ENCODE measurements around the gene KRTAP5-6.

The KRTAP5-6 gene

DNA sequence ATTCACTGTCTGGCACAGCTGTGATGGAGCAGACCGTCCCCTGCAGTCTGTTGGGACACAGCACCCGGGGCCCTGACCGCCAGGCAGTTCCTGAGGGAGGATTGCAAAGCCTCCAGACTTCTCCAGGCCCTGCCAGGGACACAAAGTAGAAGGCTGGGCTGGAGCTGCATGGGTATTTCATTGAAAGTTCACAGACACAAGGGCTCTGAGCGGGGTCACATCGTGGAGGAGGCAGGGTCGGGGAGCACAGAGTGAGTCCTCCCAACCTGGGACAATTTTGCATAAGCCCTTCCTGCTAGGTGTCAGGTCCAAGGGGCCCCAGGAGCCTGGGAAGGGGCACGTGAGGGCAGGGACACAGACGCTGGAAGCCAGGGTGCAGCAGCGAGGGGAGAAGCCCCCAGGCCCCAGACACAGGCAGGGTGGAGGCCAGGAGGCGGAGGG is 37.7 kb downstream of the KRTAP5-6 start:
- no peak for DNase-seq

GRCh38 chr11:1735271-1735670 is 38.3 kb downstream of the KRTAP5-6 start:
- no peak for DNase-seq

DNA sequence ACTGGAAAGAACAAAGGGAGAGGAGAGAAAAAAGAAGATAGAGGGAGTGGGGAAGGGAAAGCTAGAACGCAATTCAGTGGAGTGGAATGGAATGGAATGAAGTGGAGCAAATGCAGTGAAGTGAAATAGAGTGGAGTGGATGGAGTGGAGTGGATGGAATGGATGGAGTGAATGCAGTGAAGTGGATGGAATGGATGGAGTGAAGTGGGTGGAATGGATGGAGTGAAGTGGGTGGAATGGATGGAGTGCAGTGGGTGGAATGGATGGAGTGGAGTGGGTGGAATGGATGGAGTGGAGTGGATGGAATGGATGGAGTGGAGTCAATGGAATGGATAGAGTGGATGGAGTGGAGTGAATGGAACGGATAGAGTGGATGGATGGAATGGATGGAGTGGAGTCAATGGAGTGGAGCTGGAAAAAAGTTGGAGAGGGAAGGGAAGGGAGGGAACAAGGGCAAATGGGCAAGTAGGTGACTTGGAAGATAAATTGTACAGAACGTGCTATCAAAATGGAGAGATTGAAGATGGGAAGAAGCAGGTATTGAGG is 39.5 kb downstream of the KRTAP5-6 start:
- DNase-seq: no peak

DNA sequence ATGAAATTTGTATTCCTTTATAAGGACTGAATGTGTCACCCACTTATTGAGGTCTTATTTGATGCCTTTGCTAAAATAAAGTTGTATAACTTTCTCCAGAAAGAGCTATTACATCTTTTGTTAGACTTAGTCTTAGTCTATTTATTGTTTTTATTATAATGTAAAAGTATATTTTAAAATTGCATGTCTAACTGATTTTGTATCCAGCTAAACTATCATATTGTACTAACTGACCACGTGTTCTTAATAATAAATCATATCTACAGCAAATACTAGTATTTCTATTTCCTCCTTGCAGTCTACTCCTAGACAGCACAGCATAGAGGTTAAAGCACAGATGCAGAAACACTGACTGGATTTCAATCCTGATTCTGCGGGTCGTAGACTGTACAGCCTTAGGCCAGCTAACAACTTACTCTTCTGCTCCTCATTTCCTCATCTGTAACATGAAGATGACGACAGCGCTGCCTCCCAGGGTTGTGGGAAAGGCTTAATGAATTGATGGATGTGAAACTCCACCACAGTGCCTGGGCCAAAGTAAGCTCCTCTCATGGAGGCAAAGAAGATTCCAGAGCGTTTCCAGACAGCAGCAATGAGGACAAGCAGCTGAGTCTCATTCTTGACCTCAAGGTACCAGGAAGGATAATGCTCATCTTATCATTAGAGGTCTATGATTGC is 40.2 kb downstream of the KRTAP5-6 start:
- no peak for DNase-seq

- DNase-seq: no peak
Observed at GRCh38 chr11:1738380-1738779, 41.4 kb downstream of the KRTAP5-6 start.

- DNase-seq: no peak
Observed at GRCh38 chr11:1739576-1739975, 42.6 kb downstream of the KRTAP5-6 start.

DNA sequence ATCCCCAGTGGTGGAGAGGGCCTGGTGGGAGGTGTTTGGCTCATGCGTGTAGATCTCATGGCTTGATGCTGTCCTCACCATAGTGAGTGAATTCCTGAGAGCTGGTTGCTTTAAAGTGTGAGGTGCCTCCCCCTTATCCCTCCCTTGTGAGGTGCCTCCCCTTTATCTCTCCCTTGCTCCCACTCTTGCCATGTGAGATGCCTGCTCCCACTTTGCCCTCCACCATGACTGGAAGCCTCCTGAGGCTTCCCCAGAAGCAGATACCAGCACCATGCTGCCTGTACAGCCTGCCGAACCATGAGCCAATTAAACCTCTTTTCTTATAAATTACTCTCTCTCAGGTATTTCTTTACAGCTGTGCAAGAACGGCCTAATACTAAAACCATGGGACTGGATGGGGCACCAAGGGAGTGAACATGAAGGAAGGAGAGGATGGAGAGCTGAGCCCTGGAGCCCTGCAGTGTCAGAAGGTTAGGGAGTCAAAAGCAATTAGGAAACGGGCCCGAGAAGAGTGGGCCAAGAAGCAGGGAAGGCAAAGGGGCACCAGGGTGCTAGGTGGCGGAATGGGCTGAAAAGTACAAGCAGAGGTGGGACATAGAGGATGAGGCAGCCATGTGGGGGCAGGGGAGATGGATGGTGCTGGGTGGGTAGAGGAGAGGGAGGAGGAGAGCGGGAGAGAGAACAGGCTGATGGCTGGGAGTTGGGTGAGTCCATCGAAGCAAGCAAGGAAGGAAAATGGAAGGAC is 44.0 kb downstream of the KRTAP5-6 start:
- no peak for DNase-seq

GRCh38 chr11:1741741-1742140 is 44.7 kb downstream of the KRTAP5-6 start:
- DNase-seq: peak; percentile 33

DNA sequence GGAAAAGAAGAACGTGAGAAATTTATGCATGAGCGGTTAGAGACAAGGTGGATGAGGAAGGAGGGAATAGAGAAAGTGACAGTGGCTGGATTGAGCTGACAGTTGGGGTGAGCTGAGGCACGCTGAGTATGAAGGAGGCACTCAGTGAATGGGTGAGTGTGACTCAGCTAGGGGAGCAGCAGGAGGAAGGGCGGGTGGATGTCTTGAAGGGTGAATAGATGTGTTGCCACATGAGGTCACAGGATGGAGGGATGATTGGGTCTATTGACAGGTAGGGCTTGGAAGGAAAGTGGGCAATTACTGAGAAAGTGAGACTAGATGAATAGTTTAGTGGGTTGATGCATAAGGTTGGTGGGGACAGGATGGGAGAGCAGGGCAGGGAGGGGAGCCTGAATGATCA is 45.4 kb downstream of the KRTAP5-6 start:
- DNase-seq: peak; percentile 49

DNA sequence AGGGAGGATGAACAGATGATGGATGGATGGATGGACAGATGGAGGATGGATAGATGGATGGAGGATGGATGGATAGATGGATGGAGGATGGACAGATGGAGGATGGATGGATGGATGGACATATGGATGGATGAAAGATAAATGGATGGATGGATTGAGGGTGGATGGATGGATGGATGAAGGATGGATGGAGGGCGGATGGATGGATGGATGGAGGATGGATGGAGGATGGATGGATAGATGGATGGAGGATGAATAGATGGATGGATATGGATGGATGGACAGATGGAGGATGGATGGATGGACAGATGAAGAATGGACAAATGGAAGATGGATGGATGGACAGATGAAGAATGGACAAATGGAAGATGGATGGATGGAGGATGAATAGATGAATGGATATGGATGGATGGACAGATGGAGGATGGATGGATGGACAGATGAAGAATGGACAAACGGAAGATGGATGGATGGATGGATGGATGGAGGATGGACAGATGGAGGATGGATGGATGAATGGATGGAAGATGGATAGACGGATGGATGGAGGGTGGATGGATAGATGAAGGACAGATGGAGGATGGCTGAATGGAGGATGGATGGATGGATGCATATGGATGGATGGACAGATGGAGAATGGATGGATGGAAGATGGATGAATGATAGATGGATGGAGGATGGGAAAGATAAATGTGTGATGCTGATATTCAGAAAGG is 46.0 kb downstream of the KRTAP5-6 start:
- no peak for DNase-seq

- peak; percentile 35 for DNase-seq
Observed at GRCh38 chr11:1743585-1744136, 46.7 kb downstream of the KRTAP5-6 start.

DNA sequence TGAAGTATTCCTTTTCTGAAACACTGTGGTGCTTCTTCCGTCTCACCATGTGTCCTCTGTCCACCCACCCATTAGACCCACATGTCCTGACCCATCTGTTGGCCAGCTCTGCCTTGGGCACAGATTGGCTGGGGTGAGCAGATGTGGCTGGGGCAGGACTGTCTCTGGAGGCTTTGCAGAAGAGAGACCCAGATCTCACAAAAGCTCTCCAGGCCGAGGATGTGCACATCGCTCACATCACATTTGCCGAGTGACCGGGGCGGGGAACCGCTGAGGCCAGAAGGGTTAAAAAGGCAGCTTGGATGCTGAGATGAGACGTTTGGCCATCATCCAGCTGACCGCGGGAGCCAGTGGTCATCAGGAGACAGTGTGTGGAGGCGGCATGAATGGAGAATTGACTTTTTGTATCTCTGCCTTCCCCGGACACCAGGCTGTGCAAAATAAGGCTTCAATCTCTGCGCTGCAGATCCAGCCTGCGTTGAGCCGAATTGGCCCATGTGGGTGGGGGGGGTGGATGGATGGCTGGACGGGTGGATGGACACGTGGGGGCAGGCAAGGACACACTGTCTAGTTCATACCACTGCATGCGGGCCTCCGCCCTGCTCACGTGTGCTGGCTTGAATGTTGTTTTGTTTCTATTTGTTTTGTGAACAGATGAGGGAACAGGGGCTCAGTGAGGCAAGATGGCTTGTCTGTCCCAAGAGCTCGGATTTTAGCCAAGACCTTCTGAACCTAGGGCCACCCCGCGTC is 47.3 kb downstream of the KRTAP5-6 start:
- peak; percentile 30 for DNase-seq

DNA sequence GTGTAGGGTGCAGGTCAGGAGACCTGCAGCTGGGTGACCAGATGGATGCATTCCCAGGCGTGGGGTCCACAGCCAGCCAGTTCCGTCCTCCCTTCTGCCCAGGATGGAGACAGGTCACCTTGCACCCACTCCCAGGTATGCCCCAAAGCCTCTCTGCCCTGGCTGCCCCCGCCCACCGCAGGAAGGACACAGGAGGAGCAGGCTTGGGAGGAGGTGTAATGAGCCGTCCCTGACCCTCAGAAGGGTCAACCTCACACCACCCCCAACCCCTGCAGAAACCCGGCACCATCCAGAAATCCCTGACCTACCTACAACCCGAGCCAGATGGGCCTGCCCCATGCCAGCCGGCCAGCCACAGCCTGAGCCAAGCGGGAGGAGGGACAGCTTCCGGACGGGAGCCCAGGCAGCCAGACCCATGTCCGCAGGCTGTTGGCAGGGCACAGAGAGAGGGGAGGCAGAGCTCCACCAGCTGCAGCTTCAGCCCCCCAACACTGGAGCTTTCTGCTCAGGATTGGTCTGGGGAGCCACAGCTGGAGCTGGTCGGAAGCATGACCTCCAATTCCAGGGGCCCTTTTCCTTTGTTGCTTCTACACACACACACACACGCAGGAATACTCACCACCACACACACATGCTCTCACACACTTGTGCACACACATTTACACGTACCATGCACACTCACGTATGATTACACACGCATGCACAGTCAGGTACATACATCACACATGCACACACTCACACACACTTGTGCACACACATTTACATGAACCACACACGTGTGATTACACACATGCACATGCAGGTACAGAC is 48.1 kb downstream of the KRTAP5-6 start:
- no peak for DNase-seq

DNA sequence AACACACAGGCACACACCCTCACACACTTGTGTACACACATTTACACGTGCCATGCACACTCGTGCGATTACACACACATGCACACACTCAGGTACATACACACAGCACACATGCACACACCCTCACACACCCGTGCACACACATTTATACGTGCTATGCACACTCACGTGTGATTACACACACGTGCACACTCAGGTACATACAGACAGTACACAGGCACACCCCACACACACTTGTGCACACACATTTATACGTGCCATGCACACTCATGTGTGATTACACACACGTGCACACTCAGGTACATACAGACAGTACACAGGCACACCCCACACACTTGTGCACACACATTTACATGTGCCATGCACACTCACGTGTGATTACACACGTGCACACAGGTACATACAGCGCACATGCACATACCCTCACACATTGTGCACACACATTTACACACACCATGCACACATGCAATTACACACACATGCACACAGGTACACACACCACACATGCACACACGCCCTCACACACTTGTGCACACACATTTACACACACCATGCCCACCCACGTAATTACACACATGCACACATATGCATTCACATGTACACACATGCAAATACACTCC is 48.8 kb downstream of the KRTAP5-6 start:
- no peak for DNase-seq

- no peak for DNase-seq
Observed at GRCh38 chr11:1746511-1746931, 49.5 kb downstream of the KRTAP5-6 start.

DNA sequence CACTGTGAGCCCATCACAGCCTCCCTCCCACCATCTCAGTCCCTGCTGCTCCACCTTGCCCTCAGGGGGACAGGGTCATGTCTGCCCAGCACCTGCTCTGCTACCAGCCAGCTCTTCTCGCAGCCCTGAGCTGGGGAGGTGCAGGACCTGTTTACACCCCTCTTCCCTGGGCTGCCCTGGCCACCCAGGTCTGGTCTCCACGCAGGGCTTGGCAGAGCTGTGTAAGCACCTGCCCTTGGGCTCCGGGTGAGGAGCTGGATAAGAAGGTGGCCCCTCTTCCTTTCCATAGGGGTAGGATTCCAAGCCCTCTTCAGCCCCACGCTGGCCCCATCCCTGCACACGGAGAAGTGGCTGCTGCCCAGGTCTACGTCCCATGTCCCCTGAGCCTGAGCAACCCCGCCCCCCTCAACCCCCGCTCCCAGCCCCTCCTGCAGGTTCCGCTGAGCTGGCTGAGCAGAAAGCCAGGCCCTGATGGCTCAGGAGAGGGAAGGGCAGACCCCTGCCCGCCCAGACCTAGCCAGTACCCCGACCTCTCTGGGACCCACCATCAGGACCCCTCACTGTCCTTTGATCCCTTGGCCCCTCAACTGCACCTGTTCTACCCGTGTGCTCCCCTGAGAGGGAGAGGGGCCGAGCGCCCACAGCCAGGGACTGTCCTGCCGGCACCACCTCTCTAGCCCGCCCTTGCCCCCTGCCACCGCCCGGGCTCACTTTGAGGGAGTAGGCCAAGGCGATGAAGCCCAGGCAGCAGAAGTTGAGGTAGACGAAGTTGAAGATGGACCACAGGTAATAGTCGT is 50.2 kb downstream of the KRTAP5-6 start:
- no peak for DNase-seq
